Glutamatergic neuron (in vitro differentiated cells): Measurements from ENCODE around the gene SNX32. TPM values are rescaled to one million over a fixed set of nuclear protein-coding genes. Genes with fewer than 3 reads are reported as not detected.

Experiments used
- DNase-seq: peaks from one replicate; pipeline ENCODE4 v3.0.0; 2022
- H3K27ac Mint-ChIP-seq: one replicate; pipeline ENCODE4 v1.8.0; 2020; ENCODE audit warnings: mild to moderate bottlenecking, mixed read lengths, inconsistent platforms; ENCODE audit not compliant: unreplicated experiment
- H3K27me3 Mint-ChIP-seq: one replicate; pipeline ENCODE4 v1.8.0; 2020; ENCODE audit warnings: mild to moderate bottlenecking, moderate library complexity, mixed read lengths, inconsistent platforms; ENCODE audit not compliant: unreplicated experiment
- H3K36me3 Mint-ChIP-seq: one replicate; pipeline ENCODE4 v1.8.0; 2020; ENCODE audit warnings: mild to moderate bottlenecking, mixed read lengths, inconsistent platforms; ENCODE audit not compliant: unreplicated experiment
- H3K4me1 Mint-ChIP-seq: one replicate; pipeline ENCODE4 v1.8.0; 2020; ENCODE audit warnings: mild to moderate bottlenecking, low read depth, mixed read lengths, inconsistent platforms; ENCODE audit not compliant: unreplicated experiment
- H3K4me3 Mint-ChIP-seq: one replicate; pipeline ENCODE4 v1.8.0; 2020; ENCODE audit warnings: mild to moderate bottlenecking, mixed read lengths, inconsistent platforms; ENCODE audit not compliant: unreplicated experiment
- H3K9me3 Mint-ChIP-seq: one replicate; pipeline ENCODE4 v1.8.0; 2020; ENCODE audit warnings: mild to moderate bottlenecking, moderate library complexity, mixed read lengths, inconsistent platforms; ENCODE audit not compliant: unreplicated experiment
- total RNA-seq: library from RNA; stranded (reverse); fragmentation: NEBNext Ultra II Directional; extraction: Animal tissue kit (Norgen Biotek cat#: 25700); gene quantifications from one replicate; pipeline ENCODE4 v1.2.1, GENCODE V29; 2021; ENCODE audit not compliant: unreplicated experiment
- TF ChIP-seq, protein P1 (sequence below): fragments of 200-600 bp; sonication (generic); IDR thresholded peaks from one replicate; pipeline ENCODE4 v1.5.0; 2021; ENCODE audit not compliant: partially characterized antibody, unreplicated experiment

The SNX32 gene
- total RNA-seq, 1 donor from 2014 or later = 14.7 TPM

GRCh38 chr11:65793625-65794400 is 40.0 kb upstream of the SNX32 start:
- H3K4me1 Mint-ChIP-seq = peaks cover 1% of the 10 kb centered on the region
- no peak overlapping the region for H3K27ac Mint-ChIP-seq
- H3K27me3 Mint-ChIP-seq = peaks cover 9% of the 10 kb centered on the region

DNA sequence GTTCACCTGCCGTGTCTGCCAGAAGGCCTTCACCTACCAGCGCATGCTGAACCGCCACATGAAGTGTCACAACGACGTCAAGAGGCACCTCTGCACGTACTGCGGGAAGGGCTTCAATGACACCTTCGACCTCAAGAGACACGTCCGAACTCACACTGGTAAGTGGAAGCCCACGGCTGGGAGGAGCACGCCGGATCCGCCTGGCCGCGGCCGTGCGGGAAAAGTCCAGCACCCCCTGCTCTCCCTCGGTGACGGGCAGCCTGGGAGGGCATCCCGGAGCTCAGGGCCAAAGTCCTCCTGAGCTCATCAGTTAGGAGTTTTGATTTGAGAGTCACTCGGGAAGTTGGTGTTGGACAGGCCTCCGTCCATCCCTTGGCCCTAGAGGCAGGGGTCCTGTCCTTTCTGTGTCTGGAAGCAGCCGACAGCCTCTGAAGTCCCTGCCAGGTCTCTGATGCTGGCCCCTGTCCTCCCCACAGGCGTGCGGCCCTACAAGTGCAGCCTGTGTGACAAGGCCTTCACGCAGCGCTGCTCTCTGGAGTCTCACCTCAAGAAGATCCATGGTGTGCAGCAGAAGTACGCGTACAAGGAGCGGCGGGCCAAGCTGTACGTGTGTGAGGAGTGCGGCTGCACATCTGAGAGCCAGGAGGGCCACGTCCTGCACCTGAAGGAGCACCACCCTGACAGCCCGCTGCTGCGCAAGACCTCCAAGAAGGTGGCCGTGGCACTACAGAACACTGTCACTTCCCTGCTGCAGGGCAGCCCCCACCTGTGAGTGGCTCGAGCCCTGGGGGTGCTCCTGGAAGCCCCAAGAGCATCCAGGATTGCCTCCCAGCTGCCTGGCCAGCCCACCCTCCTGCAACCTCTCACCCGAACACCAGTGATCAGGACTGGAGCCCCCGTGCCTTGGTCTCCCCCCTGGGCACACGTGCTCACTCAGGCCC is 38.9 kb upstream of the SNX32 start:
- DNase-seq = no peak
- Mint-ChIP-seq H3K27ac (no peak overlapping the region), H3K36me3 (no peaks in the 10 kb centered on the region), H3K4me1 (no peaks in the 10 kb centered on the region), H3K9me3 (peaks cover 7% of the 10 kb centered on the region), H3K4me3 (no peak overlapping the region), H3K27me3 (peaks cover 10% of the 10 kb centered on the region)
- TF ChIP-seq, protein P1, sequence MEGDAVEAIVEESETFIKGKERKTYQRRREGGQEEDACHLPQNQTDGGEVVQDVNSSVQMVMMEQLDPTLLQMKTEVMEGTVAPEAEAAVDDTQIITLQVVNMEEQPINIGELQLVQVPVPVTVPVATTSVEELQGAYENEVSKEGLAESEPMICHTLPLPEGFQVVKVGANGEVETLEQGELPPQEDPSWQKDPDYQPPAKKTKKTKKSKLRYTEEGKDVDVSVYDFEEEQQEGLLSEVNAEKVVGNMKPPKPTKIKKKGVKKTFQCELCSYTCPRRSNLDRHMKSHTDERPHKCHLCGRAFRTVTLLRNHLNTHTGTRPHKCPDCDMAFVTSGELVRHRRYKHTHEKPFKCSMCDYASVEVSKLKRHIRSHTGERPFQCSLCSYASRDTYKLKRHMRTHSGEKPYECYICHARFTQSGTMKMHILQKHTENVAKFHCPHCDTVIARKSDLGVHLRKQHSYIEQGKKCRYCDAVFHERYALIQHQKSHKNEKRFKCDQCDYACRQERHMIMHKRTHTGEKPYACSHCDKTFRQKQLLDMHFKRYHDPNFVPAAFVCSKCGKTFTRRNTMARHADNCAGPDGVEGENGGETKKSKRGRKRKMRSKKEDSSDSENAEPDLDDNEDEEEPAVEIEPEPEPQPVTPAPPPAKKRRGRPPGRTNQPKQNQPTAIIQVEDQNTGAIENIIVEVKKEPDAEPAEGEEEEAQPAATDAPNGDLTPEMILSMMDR = no peak

More at GRCh38 chr11:65793625-65794400, 40.0 kb upstream of the SNX32 start:
- Mint-ChIP-seq H3K4me3 (no peak overlapping the region), H3K36me3 (no peaks in the 10 kb centered on the region), H3K9me3 (peaks cover 5% of the 10 kb centered on the region)
- no peak for DNase-seq
- TF ChIP-seq, protein P1 = no peak

- H3K4me3 Mint-ChIP-seq = no peak overlapping the region
Observed at GRCh38 chr11:65796726-65797601, 36.8 kb upstream of the SNX32 start.

DNA sequence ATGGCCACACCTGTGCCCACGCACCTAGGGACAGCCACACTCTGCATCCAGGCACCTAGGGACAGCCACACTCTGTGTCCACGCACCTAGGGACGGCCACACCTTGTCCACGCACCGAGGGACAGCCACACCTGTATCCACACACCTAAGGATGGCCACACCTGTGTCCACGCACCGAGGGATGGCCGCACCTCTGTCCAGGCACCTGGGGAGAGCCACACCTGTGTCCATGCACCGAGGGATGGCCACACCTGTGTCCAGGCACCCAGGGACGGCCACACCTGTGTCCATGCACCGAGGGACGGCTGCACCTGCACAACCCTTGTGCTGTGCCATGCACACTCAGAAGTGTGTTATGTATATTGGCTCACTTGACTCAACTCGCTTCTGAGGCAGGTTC is 36.1 kb upstream of the SNX32 start:
- no peak for DNase-seq
- TF ChIP-seq, protein P1 = no peak
- no peaks in the 10 kb centered on the region for H3K4me1 Mint-ChIP-seq
- peaks cover 7% of the 10 kb centered on the region for H3K27me3 Mint-ChIP-seq
- no peak overlapping the region for H3K4me3 Mint-ChIP-seq
- H3K9me3 Mint-ChIP-seq = peaks cover 2% of the 10 kb centered on the region
- H3K27ac Mint-ChIP-seq = no peak overlapping the region
- H3K36me3 Mint-ChIP-seq = no peaks in the 10 kb centered on the region

More at GRCh38 chr11:65796726-65797601, 36.8 kb upstream of the SNX32 start:
- no peak overlapping the region for H3K27ac Mint-ChIP-seq
- H3K36me3 Mint-ChIP-seq = no peaks in the 10 kb centered on the region
- no peak for DNase-seq
- no peaks in the 10 kb centered on the region for H3K4me1 Mint-ChIP-seq
- peaks cover 2% of the 10 kb centered on the region for H3K9me3 Mint-ChIP-seq
- TF ChIP-seq, protein P1 = no peak
- peaks cover 7% of the 10 kb centered on the region for H3K27me3 Mint-ChIP-seq
